Measurements from ENCODE around the gene SHISA5.

- TF ChIP-seq EZH2 (IDR thresholded peaks at IDR 0.05; ENCODE audit: borderline replicate concordance, insufficient read depth, low read depth, low read length, poor library complexity, severe bottlenecking) (no peak), CTCF (IDR thresholded peaks at IDR 0.05) (no peak)
These were observed 40.3 kb downstream of the SHISA5 start for GRCh38 chr3:48463703-48464102.

All from B cell (primary cell).